Raji (cell line): Measurements from ENCODE around the gene CD101.
A peak's percentile ranks its signal among the peaks of the same experiment; 100 is the strongest.

Experiments
- POLR2A ChIP-seq: IDR thresholded peaks from 2 replicates; pipeline ENCODE4 v1.6.1; 2011; ENCODE audit warnings: low read depth, low read length, control low read depth; ENCODE audit not compliant: insufficient read depth

The CD101 gene

DNA sequence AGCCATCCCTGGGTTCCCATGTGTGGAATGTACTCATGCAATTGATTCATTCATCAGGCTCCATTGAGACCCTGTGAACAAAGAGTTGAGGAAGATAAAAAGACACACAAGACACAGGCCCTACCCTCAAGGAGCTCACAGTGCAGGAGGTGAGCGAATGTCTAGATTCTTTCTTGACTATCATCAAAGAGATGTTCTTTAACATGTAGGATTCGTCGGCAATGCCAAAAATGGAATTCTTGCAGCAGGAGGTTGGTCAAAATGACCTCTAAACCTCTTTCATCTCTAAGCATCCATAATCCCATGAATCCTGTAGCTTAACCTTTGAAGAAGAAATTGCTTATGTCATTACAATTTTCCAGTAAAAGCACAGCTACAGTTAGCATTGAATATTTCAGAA is 30.7 kb downstream of the CD101 start:
- TF ChIP-seq POLR2A: no peak

DNA sequence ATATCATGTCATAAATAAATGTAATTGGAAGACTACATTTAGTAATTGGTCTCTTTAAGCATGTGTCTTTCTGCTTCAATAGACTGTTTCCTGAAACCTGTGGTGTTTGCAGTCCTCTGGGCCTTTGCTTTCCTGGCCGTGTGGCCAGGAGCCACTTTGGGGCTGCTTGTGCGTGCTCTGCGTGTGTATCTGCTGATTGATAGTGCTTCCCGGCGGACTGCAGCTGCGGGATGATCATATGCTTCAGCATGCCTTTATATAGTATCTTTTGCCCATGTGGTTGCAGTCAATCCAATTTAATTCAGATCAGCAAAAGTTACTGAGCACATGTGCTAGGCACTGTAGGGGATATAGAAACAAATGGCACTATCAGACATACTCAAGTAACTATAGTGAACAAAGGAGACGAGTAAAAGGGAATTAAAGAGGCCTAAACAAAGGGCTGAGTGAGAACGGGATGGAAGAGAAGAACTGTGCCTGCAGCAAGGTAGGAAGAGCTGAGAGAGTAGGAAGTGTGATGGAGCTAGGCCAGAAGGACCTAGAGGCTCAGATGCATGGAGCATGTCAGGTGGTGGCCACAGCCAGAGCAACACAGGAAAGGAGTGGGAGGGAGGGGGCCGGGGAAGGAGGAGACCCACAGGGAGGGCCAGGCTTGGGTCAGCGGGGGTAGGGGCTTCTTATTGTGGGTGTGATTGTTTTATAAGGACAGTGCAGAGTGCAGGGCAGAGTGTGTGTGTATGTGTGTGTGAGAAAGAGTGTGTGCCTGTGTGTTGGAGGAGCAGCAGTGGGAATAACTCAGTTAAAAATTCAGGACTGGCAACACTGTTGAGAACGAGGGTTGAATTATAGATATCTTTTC is 31.4 kb downstream of the CD101 start:
- TF ChIP-seq POLR2A: no peak

DNA sequence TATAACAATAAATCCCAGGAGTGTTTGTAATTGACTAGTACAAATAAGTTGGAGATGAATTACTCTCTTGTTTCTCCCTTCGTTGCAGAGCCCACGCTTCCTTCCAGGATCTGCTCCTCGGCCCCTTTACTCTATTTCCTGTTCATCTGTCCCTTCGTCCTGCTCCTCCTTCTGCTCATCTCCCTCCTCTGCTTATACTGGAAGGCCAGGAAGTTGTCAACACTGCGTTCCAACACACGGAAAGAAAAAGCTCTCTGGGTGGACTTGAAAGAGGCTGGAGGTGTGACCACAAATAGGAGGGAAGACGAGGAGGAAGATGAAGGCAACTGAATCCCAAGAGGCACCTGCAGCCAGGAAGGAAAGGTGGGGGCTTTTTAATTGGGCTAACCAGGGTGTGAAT is 32.2 kb downstream of the CD101 start:
- TF ChIP-seq POLR2A: no peak

DNA sequence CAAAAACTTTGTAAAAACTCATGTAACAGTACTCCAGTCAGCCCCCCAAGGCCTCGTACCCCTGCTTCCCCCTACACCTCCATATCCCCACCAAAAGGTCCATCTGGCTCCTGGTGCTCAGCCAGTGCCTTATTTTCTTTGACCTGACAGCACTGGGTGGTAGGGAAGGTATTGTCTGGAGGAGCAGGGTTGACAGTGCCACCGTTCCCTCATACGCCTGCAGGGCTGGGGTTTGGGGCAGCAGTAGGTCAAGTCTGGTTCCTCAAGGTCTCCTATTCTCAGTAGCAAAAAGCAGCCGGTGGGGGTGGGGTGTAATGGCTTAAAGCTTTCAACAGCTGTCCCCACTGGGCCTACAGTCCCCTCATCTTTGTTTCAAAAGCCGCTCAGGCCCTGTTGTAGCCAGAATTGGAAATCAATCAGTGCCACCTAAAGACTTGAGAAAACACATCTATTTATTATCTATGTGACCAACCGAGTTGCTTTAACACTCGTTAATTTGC is 33.3 kb downstream of the CD101 start:
- TF ChIP-seq POLR2A: no peak

DNA sequence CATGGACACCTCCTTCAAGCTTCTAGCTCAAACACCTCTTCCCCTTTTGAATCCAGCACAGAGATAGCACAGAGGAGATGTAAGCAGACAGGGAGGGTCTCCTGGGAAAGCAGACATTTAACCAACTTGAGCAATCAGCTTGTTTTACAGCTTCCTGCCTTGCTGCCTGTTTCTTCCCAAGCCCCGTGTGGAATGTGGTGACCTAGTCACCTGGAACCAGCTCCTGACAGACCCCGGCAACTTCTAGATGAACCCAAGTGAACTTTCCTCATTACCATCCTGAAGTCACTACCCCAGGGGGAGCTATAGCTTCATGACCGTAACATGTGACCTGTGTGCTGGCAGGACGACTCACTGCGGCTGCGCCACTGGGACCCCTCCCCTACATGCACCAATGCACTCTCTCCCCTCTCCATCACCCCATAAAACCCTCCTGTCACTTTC is 34.5 kb downstream of the CD101 start:
- no peak for TF ChIP-seq POLR2A

DNA sequence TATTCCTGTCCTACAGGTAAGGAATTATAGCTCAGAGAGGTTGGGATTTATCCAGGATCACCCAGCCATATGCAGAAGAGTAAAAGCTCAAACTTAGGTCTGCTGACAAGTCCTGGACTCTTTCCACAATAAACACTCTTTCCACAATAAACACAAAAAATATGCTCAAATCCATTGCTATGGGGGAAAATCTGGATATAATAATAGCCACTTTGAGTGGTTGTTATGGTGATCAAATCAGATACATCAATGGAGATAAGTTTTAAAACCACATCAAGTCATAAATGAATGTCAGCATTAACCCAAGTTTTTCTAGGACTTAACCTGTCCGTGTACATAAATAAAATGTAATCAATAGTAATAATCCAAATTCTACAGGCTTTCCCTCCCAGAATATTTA is 36.2 kb downstream of the CD101 start:
- no peak for TF ChIP-seq POLR2A

DNA sequence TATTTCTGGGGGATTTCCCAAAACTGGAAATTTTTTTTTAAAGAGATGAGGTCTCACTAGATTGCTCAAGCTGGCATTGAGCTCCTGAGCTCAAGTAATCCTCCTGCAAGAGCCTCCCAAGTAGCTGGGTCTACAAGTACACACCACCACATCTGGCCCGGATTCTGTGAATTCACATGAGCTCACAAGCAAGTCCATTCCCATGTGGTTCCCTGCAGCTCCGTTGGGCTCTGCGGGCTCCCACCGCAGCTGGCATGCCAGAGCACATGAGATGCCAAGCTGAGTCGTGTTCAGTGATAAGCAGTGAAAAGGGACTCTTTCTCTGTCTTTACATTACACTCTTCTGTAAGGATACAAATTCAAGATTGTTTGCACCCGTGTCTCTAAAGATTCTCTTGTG is 36.7 kb downstream of the CD101 start:
- TF ChIP-seq POLR2A: no peak

DNA sequence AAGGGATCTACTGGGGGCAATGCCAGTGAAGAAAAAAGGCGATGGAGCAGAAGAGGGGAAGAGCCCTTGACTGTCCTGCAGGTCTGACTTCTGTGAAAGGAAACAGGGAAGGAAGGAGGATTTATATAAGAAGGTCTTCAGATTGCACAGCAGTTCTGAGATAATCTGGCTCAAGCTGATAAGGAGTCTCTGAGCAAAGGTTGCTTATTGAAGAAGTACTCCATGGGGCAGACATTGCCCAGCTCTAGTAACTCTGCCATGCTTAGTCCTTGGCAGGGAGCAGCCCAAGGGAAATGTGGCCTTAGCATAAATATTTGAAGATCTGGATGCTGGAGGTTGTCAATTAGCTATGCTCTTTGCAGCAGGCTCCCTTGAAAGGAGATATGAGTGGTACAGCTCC is 42.7 kb downstream of the CD101 start:
- TF ChIP-seq POLR2A: no peak

DNA sequence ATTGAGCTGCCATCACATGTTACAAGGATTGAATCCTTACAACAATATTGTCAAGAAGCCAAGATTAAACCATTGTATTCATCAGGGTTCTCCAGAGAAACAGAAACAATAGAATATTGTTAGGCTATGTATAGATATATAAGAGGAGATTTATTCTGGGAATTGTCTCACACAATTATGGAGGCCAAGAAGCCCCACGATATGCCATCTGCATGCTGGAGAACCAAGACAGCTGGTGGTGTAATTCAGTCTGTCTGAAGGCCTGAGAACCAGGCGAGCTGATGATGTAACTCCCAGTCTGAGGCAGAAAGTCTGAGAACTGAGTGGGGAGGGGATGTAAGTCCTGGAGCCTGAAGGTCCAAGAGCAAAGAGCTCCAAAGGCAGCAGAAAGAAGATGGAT is 44.1 kb downstream of the CD101 start:
- TF ChIP-seq POLR2A: no peak

DNA sequence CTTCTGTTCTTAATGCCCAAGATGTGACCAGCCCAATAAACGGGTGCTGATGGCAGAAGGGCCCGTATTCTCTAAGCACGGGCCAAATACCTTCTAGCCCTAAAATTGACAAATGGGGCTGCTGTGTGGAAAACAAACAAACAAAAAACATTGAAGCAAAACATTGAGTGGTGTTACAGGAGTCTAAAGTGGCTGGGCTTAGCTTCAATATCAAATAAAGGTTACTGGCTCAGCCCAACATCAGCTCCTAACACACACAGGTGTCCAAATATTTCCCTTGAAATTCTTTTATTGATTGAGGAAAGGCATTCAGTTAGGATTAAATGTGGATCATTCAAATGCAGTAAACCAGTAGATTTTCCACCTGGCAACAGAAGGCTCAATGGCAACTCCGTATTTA is 45.2 kb downstream of the CD101 start:
- TF ChIP-seq POLR2A: no peak

DNA sequence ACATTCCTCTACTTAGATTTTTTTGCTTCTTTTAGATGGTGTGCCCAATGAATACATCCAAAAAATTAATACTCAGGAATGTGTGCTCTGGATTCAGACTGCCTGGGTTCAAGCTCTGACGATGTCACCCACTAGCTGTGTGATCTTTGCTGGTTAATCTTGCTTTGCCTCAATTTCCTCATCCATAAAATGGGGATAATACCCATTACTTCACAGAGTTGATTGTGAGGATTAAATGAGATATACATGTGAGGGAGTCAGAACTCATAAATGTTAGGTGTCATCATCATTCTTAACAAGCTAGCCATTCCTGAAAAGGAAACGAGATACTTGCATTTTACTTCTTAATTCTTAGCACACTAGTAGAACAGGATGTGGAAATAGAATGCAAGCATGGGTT is 45.7 kb downstream of the CD101 start:
- TF ChIP-seq POLR2A: no peak

DNA sequence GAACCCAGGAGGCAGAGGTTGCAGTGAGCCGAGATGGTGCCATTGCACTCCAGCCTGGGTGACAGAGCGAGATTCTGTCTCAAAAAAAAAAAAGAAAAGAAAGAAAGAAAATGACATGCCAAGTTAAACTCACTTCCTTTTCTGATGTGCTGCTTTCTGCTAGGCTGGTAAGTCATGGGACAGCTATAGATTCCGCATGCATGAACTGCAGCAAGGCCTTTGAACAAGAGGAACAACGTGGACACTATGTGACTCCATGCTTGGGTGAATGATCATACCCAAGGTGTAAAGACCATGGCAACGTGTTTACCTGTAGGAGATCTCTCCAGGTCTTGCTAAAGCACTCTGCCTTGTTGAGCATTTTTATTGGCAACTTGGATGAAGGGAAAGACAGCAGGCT is 48.3 kb downstream of the CD101 start:
- no peak for TF ChIP-seq POLR2A

DNA sequence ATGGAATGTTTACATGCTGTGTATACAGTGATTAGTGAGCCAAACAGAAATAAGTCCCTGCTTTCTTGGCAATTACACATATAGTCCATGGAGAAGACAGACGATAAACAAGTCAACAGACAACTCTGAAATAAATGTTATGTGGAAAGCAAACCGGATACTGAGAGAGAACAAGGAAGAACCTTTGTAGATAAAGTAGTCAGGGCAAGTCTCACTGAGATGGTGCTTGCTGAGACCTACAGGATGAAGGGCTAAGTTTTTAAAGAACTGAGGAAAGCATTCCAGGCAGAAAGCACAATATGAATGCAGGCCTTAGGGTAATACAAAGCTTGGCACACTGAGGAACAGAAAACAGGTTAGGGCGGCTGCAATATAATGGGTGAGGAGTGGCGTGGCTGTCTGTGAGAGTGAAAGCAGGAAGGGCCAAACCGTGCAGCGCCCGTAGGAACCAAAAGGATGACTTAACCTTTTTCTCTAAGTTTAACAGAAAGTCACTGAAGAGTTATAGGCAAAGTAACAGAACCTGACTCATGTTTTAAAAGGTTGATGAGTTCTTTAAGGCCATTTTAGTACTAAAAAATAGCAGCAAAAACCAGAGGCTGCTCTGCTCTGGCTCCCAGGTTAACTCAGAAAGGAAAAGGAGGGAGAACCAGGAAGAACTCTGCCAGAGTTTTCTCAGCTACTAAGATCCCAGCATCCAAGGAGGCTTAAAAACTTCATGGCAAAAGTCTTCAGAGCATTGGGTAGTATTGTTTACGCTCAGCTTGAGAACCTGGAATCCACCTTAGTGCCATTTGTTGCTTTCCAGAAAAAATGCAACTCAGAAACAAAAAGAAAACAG is 49.9 kb downstream of the CD101 start:
- TF ChIP-seq POLR2A: no peak

DNA sequence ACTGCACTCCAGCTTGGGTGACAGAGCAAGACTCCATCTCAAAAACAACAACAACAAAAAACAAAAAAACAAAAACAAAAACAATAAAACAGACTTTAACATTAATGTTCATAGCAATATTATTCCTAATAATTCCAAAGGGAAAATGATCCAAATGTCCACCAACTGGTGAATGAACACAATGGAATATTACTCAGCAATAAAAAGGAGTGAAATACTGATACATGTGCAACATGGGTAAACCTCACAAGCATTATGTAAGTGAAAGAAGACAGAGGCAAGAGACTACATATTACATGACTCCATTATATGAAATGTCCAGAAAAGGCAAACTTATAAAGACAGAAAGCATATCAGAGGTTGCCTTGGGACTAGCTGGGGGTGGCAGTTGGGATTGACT is 52.5 kb downstream of the CD101 start:
- TF ChIP-seq POLR2A: no peak

DNA sequence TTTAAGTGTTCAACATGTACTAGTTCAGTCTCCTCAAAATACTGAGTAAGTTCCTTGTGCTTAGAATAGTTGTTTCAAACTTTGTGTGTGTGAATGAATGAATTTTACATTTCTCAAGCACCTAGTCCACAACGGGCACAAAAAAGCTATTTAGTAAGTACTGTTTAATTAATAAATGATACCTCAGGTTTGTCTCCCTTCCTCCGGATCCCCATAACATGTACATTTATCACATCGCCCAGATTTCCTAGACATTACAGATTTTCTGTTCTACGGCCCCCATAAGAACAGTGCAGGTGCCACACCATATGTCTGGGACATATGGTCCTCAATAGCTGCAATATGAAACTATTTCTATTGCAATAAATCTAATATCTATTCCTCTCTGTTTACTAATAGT is 57.2 kb downstream of the CD101 start:
- no peak for TF ChIP-seq POLR2A

DNA sequence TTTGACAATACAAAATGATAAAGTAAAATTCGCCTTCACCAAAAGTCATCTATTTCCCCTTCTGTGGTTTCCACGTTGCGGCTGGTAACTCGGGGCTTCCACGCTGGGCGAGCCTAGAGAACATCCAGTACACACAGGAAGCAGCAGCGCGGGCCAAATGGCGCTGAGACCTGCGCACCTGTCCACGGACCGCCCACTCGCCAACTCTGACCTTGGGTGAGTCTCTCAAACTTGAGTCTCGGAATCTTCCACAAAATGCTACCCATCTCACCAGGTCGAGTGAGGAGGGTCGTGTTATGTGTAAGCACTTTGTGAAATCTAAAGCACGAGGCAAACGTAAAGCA is 57.7 kb downstream of the CD101 start:
- TF ChIP-seq POLR2A: peak; percentile 67
